K562 (cell line): Measurements from ENCODE around the gene KISS1R. TPM values are rescaled to one million over a fixed set of nuclear protein-coding genes. Genes with fewer than 3 reads are reported as not detected.

Source experiments
- CBX3 ChIP-seq, 2 experiments: IDR thresholded peaks; 1 replicate in 1 of 2; 2 replicates in 1 of 2; pipeline ENCODE4 v1.6.1; 2012; ENCODE audit warnings: inconsistent platforms in 2 of 2, low read length in 2 of 2, borderline replicate concordance in 1 of 2, control low read depth in 1 of 2
- DPF2 ChIP-seq: fragments of 450-650 bp; IDR thresholded peaks from 2 replicates; pipeline ENCODE4 v1.6.1; 2016
- EGR1 ChIP-seq: fragments of 450-650 bp; conservative IDR thresholded peaks from 2 replicates; pipeline ENCODE4 v1.6.1; 2017; ENCODE audit warnings: mild to moderate bottlenecking
- ELF4 ChIP-seq: fragments of 450-650 bp; formaldehyde crosslinking; IDR thresholded peaks from 2 replicates; pipeline ENCODE4 v1.4.0; 2022; ENCODE audit warnings: missing genetic modification characterization
- EP400 ChIP-seq: fragments of 450-650 bp; IDR thresholded peaks from 2 replicates; pipeline ENCODE4 v1.6.1; 2017; ENCODE audit warnings: antibody characterized with exemption, mild to moderate bottlenecking, moderate library complexity
- HMGN3 ChIP-seq: IDR thresholded peaks from 2 replicates; pipeline ENCODE4 v1.6.1; 2011; ENCODE audit warnings: borderline replicate concordance, low read depth, mild to moderate bottlenecking, mixed read lengths, low read length; ENCODE audit not compliant: insufficient read length; ENCODE audit errors: extremely low read depth
- HOXB6 ChIP-seq: fragments of 250-450 bp; sonication (Bioruptor Pico); IDR thresholded peaks from 2 replicates; pipeline ENCODE4 v1.5.1; 2022; ENCODE audit warnings: mild to moderate bottlenecking, borderline replicate concordance
- MTF1 ChIP-seq: fragments of 250-450 bp; sonication (Bioruptor Pico); IDR thresholded peaks from 2 replicates; pipeline ENCODE4 v1.9.0; 2021; ENCODE audit warnings: moderate library complexity, mild to moderate bottlenecking, inconsistent platforms, borderline replicate concordance
- NR4A1 ChIP-seq, 2 experiments: fragments of 250-450 bp in 1 of 2; fragments of 450-650 bp in 1 of 2; sonication (Bioruptor Pico) in 1 of 2; IDR thresholded peaks; 2 replicates each; pipeline versions ENCODE4 v1.4.0 to v1.6.1; 2016 to 2020; ENCODE audit warnings: mild to moderate bottlenecking in 2 of 2, missing compliant biosample characterization in 1 of 2, missing genetic modification characterization in 1 of 2, moderate library complexity in 1 of 2
- PHB2 ChIP-seq: fragments of 450-650 bp; IDR thresholded peaks from 2 replicates; pipeline ENCODE4 v1.6.1; 2017; ENCODE audit warnings: low read depth
- RFX1 ChIP-seq: fragments of 450-650 bp; IDR thresholded peaks from 2 replicates; pipeline ENCODE4 v1.6.1; 2016; ENCODE audit warnings: mild to moderate bottlenecking, moderate library complexity
- SAFB2 ChIP-seq: fragments of 200-400 bp; formaldehyde crosslinking; IDR thresholded peaks from 2 replicates; pipeline ENCODE4 v1.6.1; 2018; ENCODE audit warnings: borderline replicate concordance, low read length, low read depth, moderate library complexity; ENCODE audit not compliant: severe bottlenecking
- SIN3A ChIP-seq, 2 experiments: fragments of 150-350 bp in 1 of 2; IDR thresholded peaks; 2 replicates each; pipeline ENCODE4 v1.6.1; 2011 to 2016; ENCODE audit warnings: borderline replicate concordance in 2 of 2, low read depth in 2 of 2, low read length in 2 of 2, mild to moderate bottlenecking in 2 of 2, moderate library complexity in 2 of 2; ENCODE audit not compliant: control insufficient read depth in 1 of 2
- SMC3 ChIP-seq: conservative IDR thresholded peaks from 2 replicates; pipeline ENCODE4 v1.6.1; 2011; ENCODE audit warnings: low read depth, low read length, improper control_type of control experiment; ENCODE audit not compliant: insufficient read depth
- SNIP1 ChIP-seq: fragments of 450-650 bp; IDR thresholded peaks from 2 replicates; pipeline ENCODE4 v1.7.1; 2017; ENCODE audit warnings: low read depth, mild to moderate bottlenecking
- SRF ChIP-seq, 2 experiments: fragments of 250-450, 450-650 bp in 1 of 2; sonication (Bioruptor Pico) in 1 of 2; sonication (generic) in 1 of 2; formaldehyde crosslinking; IDR thresholded peaks; 2 replicates each; pipeline versions ENCODE4 v1.5.0 to v1.5.1; 2020 to 2022; ENCODE audit warnings: mild to moderate bottlenecking in 1 of 2, missing genetic modification reagents in 1 of 2
- TAL1 ChIP-seq: fragments of 450-650 bp; IDR thresholded peaks from 2 replicates; pipeline ENCODE4 v1.6.1; 2016; ENCODE audit warnings: mild to moderate bottlenecking
- TRIM28 ChIP-seq: fragments of 450-650 bp; IDR thresholded peaks from 2 replicates; pipeline ENCODE4 v1.6.1; 2017
- U2AF2 ChIP-seq: fragments of 200-400 bp; formaldehyde crosslinking; optimal IDR thresholded peaks from 2 replicates; pipeline ENCODE3; 2017; ENCODE audit warnings: low read depth, mild to moderate bottlenecking, low read length
- ZNF146 ChIP-seq: IDR thresholded peaks from one replicate; pipeline ENCODE4 v1.6.1; 2018; ENCODE audit warnings: missing compliant biosample characterization; ENCODE audit not compliant: unreplicated experiment
- ZNF197 ChIP-seq: fragments of 200-800 bp; sonication (Bioruptor generic); IDR thresholded peaks from 2 replicates; pipeline ENCODE4 v1.6.1; 2016; ENCODE audit warnings: low read depth, missing genetic modification characterization, missing compliant biosample characterization
- ZNF644 ChIP-seq: fragments of 200-800 bp; sonication (Bioruptor generic); IDR thresholded peaks from 2 replicates; pipeline ENCODE4 v1.6.1; 2016; ENCODE audit warnings: low read depth, missing genetic modification characterization, missing compliant biosample characterization
- polyA plus RNA-seq, 8 experiments: library from polyadenylated mRNA; depleted of rRNA in 4 of 8; stranded (reverse) in 5 of 8; unstranded in 3 of 8; fragments of >200 nt; fragmentation: Nextera tagmentation in 2 of 8; fragmentation: Illumina TruSeq in 1 of 8; extraction: Ambion mirVana in 2 of 8; extraction: Trizol in 1 of 8; gene quantifications; 2 replicates each; pipeline versions ENCODE4 v1.2.1 to v1.2.3, GENCODE V29; 2011 to 2014; ENCODE audit warnings: inconsistent platforms in 1 of 8, missing spikeins in 1 of 8
- total RNA-seq, 7 experiments: library from RNA; depleted of rRNA in 6 of 7; stranded (reverse); fragments of >200 nt in 6 of 7; fragmentation: Illumina TruSeq in 2 of 7; extraction: Trizol in 2 of 7; gene quantifications; 2 replicates each; pipeline versions ENCODE4 v1.2.1 to v1.2.3, GENCODE V29; 2011 to 2021; ENCODE audit warnings: low replicate concordance in 1 of 7
- TF ChIP-seq, protein P1 (sequence below): fragments of 450-650 bp; formaldehyde crosslinking; IDR thresholded peaks from 2 replicates; pipeline ENCODE4 v1.4.0; 2022; ENCODE audit warnings: missing genetic modification characterization

KISS1R gene
- total and polyA plus RNA-seq, 9 of the 15 experiments (the other 6 are each of a cell fraction or from before 2014, with no cell fraction given), result 0.37 to 39.4 (median 2.0) TPM

DNA sequence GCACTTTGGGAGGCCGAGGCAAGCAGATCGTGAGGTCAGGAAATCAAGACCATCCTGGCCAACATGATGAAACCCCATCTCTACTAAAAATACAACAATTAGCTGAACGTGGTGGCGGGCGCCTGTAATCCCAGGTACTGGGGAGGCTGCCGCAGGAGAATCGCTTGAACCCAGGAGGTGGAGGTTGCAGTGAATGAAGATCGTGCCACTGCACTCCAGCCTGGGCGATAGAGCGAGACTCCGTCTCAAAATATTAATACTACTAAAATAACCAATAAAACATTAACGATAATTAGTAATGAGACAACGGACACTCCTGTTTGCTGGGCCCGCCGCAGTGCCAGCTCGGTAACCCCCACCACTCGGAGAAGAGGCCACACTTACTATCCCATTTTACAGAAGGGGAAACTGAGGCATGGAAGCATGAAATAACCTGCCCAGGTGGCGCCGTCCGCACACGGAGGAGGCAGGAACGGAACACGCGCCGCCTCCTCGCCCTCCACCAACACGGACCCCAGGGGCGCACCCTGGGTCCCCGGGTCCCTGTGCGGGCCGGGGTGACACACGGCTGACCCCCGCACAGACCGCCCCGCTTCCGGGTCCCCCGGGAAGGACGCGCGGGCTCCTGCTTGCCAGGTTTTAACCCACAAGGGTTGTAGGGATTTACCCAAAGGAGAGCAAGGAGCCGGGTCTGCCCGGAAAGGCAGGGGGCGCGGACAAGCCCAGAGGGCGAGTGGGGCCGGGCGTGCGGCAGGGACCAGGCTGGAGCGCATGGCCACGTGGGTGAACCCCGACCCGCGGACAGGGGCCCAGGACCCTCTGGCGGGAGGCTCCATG is 5.7 kb upstream of the KISS1R start (continued):
- no peak for TF ChIP-seq SRF (CRISPR knock-in tag; IDR thresholded peaks at IDR 0.05)
- no peak for TF ChIP-seq ELF4 (CRISPR knock-in tag)
- TF ChIP-seq CBX3 (IDR thresholded peaks at IDR 0.05; ENCODE audit: borderline replicate concordance in 1 of 2, low read length in 2 of 2), result 0 out of 3 replicates have a peak, but pooled peaks of 1 of the 2 experiments have one; percentile 21
- no peak for TF ChIP-seq SMC3
- TF ChIP-seq HOXB6 (CRISPR knock-in tag), result no peak
- TF ChIP-seq EGR1, result 0 out of 2 replicates have a peak, but pooled peaks have one; percentile 18
- no peak for TF ChIP-seq PHB2
- no peak for TF ChIP-seq SAFB2
- TF ChIP-seq ZNF644 (tag), result no peak
- TF ChIP-seq, protein P1, sequence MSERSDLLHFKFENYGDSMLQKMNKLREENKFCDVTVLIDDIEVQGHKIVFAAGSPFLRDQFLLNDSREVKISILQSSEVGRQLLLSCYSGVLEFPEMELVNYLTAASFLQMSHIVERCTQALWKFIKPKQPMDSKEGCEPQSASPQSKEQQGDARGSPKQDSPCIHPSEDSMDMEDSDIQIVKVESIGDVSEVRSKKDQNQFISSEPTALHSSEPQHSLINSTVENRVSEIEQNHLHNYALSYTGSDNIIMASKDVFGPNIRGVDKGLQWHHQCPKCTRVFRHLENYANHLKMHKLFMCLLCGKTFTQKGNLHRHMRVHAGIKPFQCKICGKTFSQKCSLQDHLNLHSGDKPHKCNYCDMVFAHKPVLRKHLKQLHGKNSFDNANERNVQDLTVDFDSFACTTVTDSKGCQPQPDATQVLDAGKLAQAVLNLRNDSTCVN, result no peak
- no peak for TF ChIP-seq U2AF2
- TF ChIP-seq EP400, result peak; percentile 61; the same call in 1 of the 2 replicates
- TF ChIP-seq SNIP1, result no peak
- TF ChIP-seq HMGN3, result no peak
- TF ChIP-seq TRIM28, result no peak
- no peak for TF ChIP-seq NR4A1 (CRISPR knock-in tag; IDR thresholded peaks at IDR 0.05)
- TF ChIP-seq NR4A1 (tag; IDR thresholded peaks at IDR 0.05), result peak; percentile 54; the same call in 1 of the 2 replicates
- TF ChIP-seq MTF1 (CRISPR knock-in tag), result no peak
- TF ChIP-seq ZNF197 (CRISPR knock-in tag), result no peak
- TF ChIP-seq DPF2, result no peak
- TF ChIP-seq SIN3A (IDR thresholded peaks at IDR 0.05; ENCODE audit: borderline replicate concordance in 2 of 2, control insufficient read depth in 1 of 2, low read depth in 2 of 2, low read length in 2 of 2), result peak; percentile 56 to 70; a peak in 2 of 4 replicates
- no peak for TF ChIP-seq ZNF146 (CRISPR knock-in tag)
- no peak for TF ChIP-seq RFX1
- no peak for TF ChIP-seq TAL1
- TF ChIP-seq, all 486 proteins: peak for 65
